H1 (cell line): ENCODE results near the gene SPAM1. TPM values are rescaled to one million over a fixed set of nuclear protein-coding genes. Genes with fewer than 3 reads are reported as not detected.

Source experiments
- CTBP2 ChIP-seq: IDR thresholded peaks from 2 replicates; pipeline ENCODE4 v1.7.0; 2011; ENCODE audit warnings: borderline replicate concordance, mild to moderate bottlenecking, moderate library complexity, mixed read lengths, low read length; ENCODE audit not compliant: insufficient read depth, insufficient read length
- EZH2 ChIP-seq: fragments of 200-600 bp; sonication (generic); IDR thresholded peaks from 2 replicates; pipeline ENCODE4 v1.7.1; 2012; ENCODE audit warnings: low read depth, mild to moderate bottlenecking, moderate library complexity, low read length, inconsistent platforms; ENCODE audit not compliant: severe bottlenecking
- PHF8 ChIP-seq: fragments of 200-600 bp; sonication (generic); conservative IDR thresholded peaks from 2 replicates; pipeline ENCODE4 v1.7.1; 2012; ENCODE audit warnings: low read depth, mild to moderate bottlenecking, inconsistent platforms, low read length, moderate library complexity
- POLR2A ChIP-seq, 2 experiments: IDR thresholded peaks; 1 replicate in 1 of 2; 2 replicates in 1 of 2; pipeline ENCODE4 v1.6.1; 2011; ENCODE audit warnings: low read depth in 2 of 2, low read length in 2 of 2, mild to moderate bottlenecking in 2 of 2; ENCODE audit errors: control extremely low read depth in 1 of 2
- RXRA ChIP-seq: IDR thresholded peaks from 2 replicates; pipeline ENCODE4 v1.6.1; 2011; ENCODE audit warnings: low read depth, mild to moderate bottlenecking, low read length, moderate library complexity; ENCODE audit not compliant: insufficient read depth
- SP2 ChIP-seq: IDR thresholded peaks from 2 replicates; pipeline ENCODE4 v1.6.1; 2012; ENCODE audit warnings: mild to moderate bottlenecking, low read length, inconsistent platforms
- polyA plus RNA-seq, 7 experiments: library from polyadenylated mRNA; depleted of rRNA in 3 of 7; stranded (reverse) in 5 of 7; unstranded in 2 of 7; fragments of >200 nt in 5 of 7; fragments of 200-250 nt in 2 of 7; gene quantifications; 1 replicate in 5 of 7; 2 replicates in 1 of 7; 4 replicates in 1 of 7; pipeline versions ENCODE4 v1.2.1 to v1.2.3, GENCODE V29; 2011 to 2013; ENCODE audit warnings: missing spikeins in 2 of 7, mixed read lengths in 2 of 7
- total RNA-seq: library from RNA; stranded (reverse); fragmentation: NEBNext Ultra II Directional; extraction: Animal tissue kit (Norgen Biotek cat#: 25700); gene quantifications from 2 replicates; pipeline ENCODE4 v1.2.1, GENCODE V29; 2021
- TF ChIP-seq, protein P1 (sequence below): IDR thresholded peaks from 2 replicates; pipeline ENCODE4 v1.6.1; 2012; ENCODE audit warnings: inconsistent platforms
- TF ChIP-seq, protein P2 (sequence below): IDR thresholded peaks from 2 replicates; pipeline ENCODE4 v1.6.1; 2012; ENCODE audit warnings: inconsistent platforms

The SPAM1 gene
- total and polyA plus RNA-seq, 2 of the 8 experiments (the other 6 are each of a cell fraction or from before 2014, with no cell fraction given): not detected

DNA sequence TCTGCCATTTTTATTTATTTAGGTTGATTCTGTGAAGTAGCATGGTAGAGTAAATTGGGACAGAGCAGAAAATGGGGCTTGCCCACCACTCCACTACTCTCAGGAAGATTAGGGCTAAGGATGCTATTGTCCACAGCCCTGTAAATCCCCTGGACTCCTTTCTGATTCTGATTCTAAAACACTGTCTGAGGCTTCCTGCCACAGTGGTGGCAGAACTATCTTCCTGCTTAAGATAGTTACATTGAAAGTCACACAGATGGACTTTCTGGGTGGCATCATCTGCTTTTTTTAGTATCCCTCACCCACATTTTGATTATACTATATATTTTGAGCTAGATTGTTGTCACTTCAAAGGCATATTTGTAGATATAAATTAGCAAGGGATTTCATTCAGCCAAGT lies 50.0 kb downstream of the SPAM1 start (continued):
- TF ChIP-seq CTBP2: no peak
- no peak for TF ChIP-seq RXRA
- TF ChIP-seq POLR2A (IDR thresholded peaks at IDR 0.05; ENCODE audit: control extremely low read depth in 1 of 2, low read depth in 2 of 2, low read length in 2 of 2): no peak
- TF ChIP-seq, protein P1, sequence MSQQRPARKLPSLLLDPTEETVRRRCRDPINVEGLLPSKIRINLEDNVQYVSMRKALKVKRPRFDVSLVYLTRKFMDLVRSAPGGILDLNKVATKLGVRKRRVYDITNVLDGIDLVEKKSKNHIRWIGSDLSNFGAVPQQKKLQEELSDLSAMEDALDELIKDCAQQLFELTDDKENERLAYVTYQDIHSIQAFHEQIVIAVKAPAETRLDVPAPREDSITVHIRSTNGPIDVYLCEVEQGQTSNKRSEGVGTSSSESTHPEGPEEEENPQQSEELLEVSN: no peak
- no peak for TF ChIP-seq PHF8
- TF ChIP-seq EZH2: no peak
- TF ChIP-seq, protein P2, sequence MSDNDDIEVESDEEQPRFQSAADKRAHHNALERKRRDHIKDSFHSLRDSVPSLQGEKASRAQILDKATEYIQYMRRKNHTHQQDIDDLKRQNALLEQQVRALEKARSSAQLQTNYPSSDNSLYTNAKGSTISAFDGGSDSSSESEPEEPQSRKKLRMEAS: no peak
- TF ChIP-seq SP2: no peak
